H7 (cell line): Measurements from ENCODE around the gene MDH1. TPM values are rescaled to one million over a fixed set of nuclear protein-coding genes. Genes with fewer than 3 reads are reported as not detected.
"Not testable (repeated sequence)": the region's sequence is repeated elsewhere in the genome, so short reads cannot be mapped to it uniquely, and the experiment has no call there.

Experiments
- DNase-seq: peaks from one replicate; pipeline ENCODE4 v3.0.0; 2012
- H3K27me3 ChIP-seq: 2 replicates; pipeline ENCODE4 v1.6.0; 2011; ENCODE audit warnings: mild to moderate bottlenecking, low read length; ENCODE audit not compliant: control insufficient read depth, insufficient read depth
- H3K36me3 ChIP-seq: replicated peaks from 2 replicates; pipeline ENCODE4 v1.5.1; 2011; ENCODE audit warnings: low read length; ENCODE audit not compliant: control insufficient read depth, insufficient read depth
- H3K4me3 ChIP-seq: 2 replicates; pipeline ENCODE4 v1.5.1; 2011; ENCODE audit warnings: low read depth, mild to moderate bottlenecking, control low read depth, low read length, moderate library complexity; ENCODE audit not compliant: insufficient read depth
- total RNA-seq: library from RNA; depleted of rRNA; stranded (reverse); fragments of >200 nt; shearing (Covaris generic); gene quantifications from 2 replicates; pipeline ENCODE4 v1.2.3, GENCODE V29; 2014

Gene MDH1
- total RNA-seq, 1 experiment from 2014 or later: 338 TPM

DNA sequence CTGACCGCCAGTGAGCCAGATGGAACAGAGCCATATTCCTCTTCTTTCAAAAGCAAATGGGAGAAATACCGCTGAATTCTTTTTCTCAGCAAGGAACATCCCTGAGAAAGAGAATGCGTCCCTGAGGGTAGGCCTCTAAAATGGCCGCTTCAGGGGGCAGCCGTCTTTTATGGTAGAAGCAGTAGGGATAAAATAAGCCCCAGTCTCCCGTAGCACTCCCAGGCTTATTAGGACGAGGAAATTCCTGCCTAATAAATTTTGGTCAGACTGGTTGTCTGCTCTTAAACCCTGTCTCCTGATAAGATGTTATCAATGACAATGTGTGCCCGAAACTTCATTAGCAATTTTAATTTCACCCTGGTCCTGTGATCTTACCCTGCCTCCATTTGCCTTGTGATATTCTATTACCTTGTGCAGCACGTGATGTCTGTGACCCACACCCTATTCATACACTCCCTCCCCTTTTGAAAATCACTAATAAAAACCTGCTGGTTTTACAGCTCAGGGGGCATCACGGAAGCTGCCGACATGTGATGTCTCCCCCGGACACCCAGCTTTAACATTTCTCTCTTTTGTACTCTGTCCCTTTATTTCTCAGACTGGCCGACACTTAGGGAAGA lies 14.9 kb upstream of the MDH1 start:
- H3K4me3 ChIP-seq, DNase-seq, H3K27me3 ChIP-seq, H3K36me3 ChIP-seq: not testable (repeated sequence)

DNA sequence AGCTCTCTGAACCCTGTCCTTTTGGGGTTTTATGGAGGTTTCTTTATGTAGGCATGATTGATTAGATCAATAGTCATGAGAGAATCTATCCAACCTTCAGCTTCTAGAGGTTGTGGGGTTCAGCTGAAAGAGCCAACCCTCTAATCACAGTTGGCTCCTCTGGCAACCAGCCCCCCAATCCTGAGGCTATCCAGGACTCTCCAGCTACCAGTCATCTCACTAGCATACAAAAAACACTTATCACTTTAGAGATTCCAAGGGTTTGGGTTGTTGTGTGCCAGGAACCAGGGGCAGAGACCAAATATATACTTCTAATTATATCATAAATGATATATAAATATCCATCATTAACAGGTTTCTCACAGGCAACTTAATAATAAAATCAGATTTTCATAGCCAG lies 12.2 kb upstream of the MDH1 start:
- no peaks in the 10 kb centered on the region for H3K27me3 ChIP-seq
- no peaks in the 10 kb centered on the region for H3K36me3 ChIP-seq
- H3K4me3 ChIP-seq: no peak overlapping the region
- DNase-seq: no peak

DNA sequence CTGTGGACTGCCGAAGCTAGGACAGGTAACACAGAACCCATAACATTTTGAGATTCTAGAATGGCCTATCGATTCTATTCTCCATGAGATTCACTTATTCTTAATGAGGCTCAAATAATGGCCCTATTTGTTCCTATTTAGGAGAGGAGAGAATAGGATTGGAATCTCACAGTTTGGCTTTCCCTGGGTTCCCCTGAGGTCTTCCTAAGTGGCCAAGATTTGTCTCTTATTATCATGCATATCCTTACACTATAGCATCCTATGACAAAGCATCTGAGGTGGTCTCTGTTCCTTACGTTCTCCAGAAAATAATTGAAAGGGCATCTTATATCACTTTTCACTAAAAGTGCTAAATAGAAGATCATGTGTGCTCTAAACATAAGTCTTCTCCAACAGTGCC lies 10.0 kb upstream of the MDH1 start:
- Histone ChIP-seq H3K27me3 (no peaks in the 10 kb centered on the region), H3K36me3 (no peaks in the 10 kb centered on the region), H3K4me3 (no peak overlapping the region)
- DNase-seq: no peak

DNA sequence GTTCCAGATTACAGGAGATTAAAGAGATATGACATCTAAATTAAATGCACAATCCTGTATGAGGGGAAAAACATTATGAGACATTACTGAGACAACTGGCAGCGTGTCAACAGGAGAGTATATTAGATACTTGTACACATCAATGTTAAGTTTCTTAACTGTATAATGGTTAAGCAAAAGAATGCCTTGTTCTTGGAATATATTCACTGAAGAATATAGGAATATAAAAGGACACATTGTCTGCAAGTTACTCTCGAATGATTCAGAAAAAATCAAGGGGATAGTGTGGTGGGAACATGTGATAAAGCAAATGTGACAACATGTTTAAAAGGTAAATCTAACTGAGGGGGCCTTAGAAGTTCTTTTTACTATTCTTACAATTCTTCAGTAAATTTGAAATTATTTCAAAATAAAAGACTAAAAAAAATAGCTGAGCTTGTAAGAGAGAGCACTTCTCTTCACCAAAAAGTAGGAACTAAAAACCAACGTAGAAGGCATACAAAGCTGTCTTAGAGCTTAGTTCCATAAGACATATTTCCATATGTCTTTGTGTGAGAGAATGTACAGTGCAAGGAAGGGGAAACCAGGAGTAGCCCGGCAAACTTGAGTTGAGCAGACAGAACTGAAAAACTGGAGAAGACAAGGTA lies 8.0 kb upstream of the MDH1 start:
- no peak for DNase-seq
- Histone ChIP-seq H3K27me3 (no peaks in the 10 kb centered on the region), H3K36me3 (no peaks in the 10 kb centered on the region), H3K4me3 (no peak overlapping the region)

DNA sequence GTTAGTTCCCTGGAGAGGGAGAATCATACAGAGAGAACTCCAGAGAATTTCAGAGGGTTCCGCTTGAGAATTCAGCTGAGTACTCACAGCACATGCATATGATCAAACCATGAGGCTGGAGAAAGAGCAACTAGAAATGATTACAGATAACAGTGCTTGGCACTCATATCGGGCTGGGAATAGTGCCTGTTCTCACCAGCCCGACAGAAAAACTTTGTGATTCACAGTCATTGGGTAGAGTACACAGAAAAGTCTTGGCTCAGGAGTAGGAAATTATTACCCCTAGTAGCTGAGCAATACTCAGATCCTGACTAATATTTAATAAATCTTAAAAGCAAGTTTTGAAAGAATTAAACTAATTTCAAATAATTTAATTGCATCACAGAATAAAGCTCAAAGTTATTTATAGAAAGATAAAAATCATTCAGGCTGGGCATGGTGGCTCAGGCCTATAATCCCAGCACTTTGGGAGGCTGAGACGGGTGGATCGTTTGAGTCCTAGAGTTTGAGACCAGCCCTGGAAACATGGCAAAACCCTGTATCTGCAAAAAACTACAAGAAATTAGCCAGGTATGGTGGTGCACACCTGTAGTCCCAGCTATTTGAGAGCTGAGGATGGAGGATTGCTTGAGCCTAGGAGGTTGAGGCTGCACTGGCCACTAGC lies 7.3 kb upstream of the MDH1 start:
- no peak for DNase-seq
- Histone ChIP-seq H3K36me3 (no peaks in the 10 kb centered on the region), H3K27me3 (no peaks in the 10 kb centered on the region), H3K4me3 (no peak overlapping the region)

DNA sequence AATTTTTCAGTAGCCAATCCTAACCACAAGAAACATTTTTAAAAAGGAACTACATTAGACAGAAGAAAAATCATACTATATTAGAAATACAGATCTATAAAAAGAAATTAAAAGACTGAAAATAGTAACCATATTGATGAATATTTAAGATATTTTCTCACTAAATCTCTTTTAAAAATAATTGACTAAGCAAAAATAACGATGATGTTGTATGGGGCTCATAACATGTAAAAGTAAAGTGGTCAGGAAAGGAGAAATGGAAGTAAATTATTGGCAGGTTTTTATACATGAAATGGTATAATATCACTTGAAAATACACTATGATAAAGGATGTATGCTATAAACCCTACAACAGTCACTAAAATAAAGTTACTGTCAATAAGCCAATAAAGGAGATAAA lies 5.9 kb upstream of the MDH1 start:
- Histone ChIP-seq H3K4me3 (no peak overlapping the region), H3K27me3 (no peaks in the 10 kb centered on the region), H3K36me3 (no peaks in the 10 kb centered on the region)
- DNase-seq: no peak

DNA sequence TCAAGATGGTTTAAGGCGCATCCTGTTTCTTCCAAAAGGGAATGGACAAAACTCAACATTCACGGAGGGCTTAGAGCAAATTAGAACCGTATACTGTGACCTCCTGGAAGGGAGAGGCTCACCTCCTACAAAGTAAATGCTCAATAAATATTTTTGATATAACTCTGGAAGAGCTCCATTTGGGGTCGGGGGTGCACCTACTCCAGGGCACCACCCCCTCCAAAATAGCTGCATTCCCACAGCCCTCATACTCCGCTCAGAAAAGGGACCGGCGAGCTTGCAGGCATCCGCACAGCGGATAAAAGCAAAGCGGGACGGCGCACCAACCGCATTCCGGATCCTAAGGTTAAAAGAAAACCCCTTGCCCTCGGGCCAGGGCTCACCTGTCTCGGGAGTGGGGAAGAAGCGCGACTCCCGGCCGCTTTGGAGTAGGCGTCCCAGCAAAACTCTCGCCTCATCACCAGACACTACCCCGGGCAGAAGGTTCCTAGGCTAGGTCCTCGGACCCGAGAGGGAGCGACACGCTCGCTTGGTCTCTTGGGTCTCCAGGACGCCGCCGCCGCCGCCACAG lies 864 bp upstream of the MDH1 start:
- no peak for DNase-seq
- peak overlapping the region; percentile 84 for H3K4me3 ChIP-seq
- H3K27me3 ChIP-seq: no peaks in the 10 kb centered on the region
- peaks cover 5% of the 10 kb centered on the region for H3K36me3 ChIP-seq

DNA sequence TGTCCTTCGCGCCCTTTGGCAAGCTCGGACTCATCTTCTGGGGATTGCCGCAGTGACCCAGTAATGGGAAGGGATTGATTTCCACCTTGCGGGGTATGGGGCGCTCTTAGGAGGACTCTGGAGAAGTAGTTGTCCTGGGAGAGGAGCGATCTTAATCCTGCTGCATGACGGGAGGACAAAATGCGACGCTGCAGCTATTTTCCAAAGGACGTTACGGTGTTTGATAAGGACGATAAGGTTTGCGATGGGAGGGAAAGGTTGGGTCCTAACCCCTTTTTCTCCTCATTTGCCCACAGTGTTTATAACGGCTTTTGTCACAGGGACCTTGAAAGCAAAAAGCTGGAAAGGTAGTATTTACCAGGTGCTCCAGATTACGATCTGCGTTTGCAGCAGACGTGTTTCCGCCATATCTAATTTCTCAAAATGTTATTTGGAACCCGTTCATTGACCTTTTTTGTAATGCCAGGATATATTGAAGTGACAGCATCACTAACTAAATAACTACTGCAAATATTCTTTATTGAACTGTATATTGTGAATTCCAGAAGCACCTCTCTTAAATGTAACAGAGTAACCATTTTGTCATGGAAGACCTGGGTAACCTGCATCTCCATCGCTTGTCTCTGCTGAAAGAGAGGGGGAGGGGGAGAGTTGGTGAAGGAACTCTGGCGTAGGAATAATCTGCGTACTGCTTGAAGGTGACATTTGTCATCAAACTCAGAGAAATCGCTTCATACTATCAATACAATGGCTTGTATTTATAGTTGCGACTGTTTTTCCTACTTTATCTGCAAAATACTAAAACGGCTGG lies 590 bp downstream of the MDH1 start:
- Histone ChIP-seq H3K36me3 (peaks cover 7% of the 10 kb centered on the region), H3K4me3 (peak overlapping the region; percentile 81), H3K27me3 (no peaks in the 10 kb centered on the region)
- peak; percentile 15 for DNase-seq

DNA sequence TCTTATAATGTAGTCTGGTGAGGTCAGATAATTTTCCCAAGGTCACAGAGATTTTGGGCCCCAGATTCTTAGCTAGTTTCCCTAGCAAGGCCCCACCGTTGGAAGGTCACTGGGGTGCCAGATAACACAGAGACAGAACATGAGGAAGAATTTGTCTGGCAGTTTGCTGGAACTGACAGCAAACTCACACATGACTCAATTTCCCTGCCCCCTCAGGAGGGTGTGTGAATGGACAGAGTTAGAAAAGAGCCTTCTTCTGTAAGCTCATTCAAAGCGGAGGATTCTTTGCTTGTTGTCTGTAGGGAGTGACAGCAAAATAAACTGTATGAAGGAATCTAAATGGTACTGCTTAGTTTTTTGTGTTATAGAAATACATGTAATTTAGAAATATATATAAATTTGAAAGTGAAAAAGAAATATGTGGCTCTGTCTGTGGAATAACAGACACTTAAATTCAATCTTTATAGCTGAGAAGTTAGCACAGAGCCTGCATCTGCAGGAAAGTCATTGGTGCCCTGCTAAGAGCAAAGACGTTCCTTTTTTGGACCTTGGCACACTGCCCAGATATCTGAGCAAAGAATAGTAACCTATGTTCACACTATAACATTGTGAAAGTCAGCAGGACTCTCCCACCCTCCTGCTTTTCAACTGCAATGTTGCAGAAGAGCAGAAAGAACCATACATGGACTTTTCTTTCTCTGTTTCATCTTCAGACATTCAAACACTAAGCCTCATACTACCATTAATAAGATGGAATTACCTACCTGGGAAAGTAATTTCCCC lies 2.1 kb downstream of the MDH1 start:
- Histone ChIP-seq H3K27me3 (no peaks in the 10 kb centered on the region), H3K36me3 (peaks cover 13% of the 10 kb centered on the region), H3K4me3 (no peak overlapping the region)
- no peak for DNase-seq

DNA sequence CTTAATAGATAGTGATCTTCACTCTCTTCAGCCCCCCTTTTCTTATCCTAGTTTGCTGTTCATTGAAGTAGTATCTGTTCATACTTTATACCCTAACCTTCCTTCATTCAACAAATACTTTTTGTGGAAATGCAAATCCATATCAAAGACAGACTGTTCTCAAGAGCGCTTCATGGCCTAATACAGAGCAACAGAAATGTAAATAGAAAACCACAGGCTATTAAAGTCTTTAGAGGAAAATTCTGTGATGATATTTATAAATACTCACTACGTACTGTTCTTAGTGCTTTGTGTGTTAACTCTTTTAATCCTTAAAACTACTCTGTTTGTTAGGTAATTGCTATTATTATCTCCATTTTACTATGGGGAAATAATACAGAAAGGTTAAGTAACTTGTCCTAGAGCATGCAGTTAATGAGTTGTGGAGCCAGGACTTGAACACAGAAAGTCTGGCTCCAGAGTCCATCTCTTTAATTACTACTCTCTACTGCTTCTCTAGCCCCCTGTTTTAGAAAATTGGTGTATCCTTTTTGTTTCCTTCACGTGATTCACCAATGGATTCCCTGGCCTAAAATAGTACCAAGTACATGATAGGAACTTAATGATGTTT lies 2.9 kb downstream of the MDH1 start:
- Histone ChIP-seq H3K36me3 (peaks cover 18% of the 10 kb centered on the region), H3K4me3 (no peak overlapping the region), H3K27me3 (no peaks in the 10 kb centered on the region)

DNA sequence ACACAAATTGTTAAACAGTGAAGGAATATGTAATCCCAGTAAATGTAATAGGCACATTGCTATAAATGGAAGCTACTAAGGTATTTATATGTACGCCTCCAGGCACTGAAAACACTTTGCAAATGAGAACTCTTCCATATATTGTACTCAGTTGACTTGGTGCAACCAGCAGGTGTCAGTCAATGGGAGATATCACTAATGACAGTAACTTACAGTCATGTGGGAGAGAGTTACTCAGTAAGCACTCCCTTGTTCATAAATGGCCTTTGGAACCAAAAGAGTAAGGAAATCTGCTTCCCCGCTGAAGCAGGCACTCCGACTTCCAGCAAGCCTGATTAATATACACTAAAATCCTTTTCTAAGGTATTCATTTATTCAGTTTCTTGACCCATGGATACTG lies 5.9 kb downstream of the MDH1 start:
- no peak for DNase-seq
- Histone ChIP-seq H3K36me3 (peaks cover 25% of the 10 kb centered on the region), H3K4me3 (no peak overlapping the region), H3K27me3 (no peaks in the 10 kb centered on the region)

More for the DNA sequence above, 2.9 kb downstream of the MDH1 start:
- no peak for DNase-seq

DNA sequence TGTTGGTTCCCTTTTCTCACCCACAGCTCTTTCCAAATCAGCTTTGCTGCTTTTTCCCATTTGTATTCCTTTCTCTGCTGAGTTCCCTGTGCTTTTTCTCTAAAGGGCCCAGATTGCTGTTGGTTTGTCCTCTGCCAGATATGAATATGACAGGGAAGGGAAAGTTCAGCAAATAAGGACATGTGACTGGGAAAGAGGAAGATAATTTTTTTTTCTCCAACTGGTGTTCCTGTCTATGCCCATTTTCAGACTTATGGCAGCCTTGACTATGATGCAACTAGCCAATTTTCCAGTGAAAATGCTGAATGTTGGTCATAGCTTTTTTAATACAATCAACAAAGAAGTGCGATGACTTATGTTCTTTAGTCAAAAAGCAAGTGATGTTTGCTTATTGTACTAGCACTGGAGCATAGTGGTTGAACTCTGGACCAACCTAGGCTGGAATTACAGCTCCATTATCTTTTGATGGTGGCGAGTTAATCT lies 7.7 kb downstream of the MDH1 start:
- no peaks in the 10 kb centered on the region for H3K27me3 ChIP-seq
- no peak for DNase-seq
- no peak overlapping the region for H3K4me3 ChIP-seq
- H3K36me3 ChIP-seq: peaks cover 25% of the 10 kb centered on the region

DNA sequence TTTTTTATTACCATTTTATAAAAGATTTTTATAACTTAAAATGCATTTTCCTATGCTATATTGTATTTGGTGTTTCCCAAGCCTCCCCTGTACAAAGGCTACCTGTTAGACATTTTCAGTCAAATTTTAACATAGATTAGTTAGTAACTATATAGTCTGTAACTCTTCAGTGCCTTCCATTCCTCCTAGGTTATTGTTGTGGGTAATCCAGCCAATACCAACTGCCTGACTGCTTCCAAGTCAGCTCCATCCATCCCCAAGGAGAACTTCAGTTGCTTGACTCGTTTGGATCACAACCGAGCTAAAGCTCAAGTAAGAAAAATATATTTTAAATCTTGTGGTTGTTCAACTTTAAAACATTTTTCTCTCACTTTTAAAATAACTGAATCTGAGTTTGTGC lies 10.2 kb downstream of the MDH1 start:
- Histone ChIP-seq H3K4me3 (no peak overlapping the region), H3K27me3 (no peaks in the 10 kb centered on the region), H3K36me3 (peaks cover 30% of the 10 kb centered on the region)
- no peak for DNase-seq
